NCI-H2196 (cell line): ENCODE measurements around the gene TCP1.
"Not testable (repeated sequence)": the region's sequence is repeated elsewhere in the genome, so short reads cannot be mapped to it uniquely, and the experiment has no call there.

Experiments
- DNase-seq: peaks from one replicate; lab custom pipeline; 2025; ENCODE audit not compliant: unreplicated experiment; lab: John Stamatoyannopoulos, UW

TCP1 gene

GRCh38 chr6:159778131-159778530, 11.3 kb downstream of the TCP1 start:
- DNase-seq, result no peak

- no peak for DNase-seq
These were observed 12.0 kb downstream of the TCP1 start for GRCh38 chr6:159777240-159777904.

- no peak for DNase-seq
These were observed 17.2 kb downstream of the TCP1 start for GRCh38 chr6:159772196-159772595.

GRCh38 chr6:159769470-159769869, 19.9 kb downstream of the TCP1 start:
- no peak for DNase-seq

- no peak for DNase-seq
These were observed 22.5 kb downstream of the TCP1 start for GRCh38 chr6:159766906-159767305.

- no peak for DNase-seq
These were observed 26.6 kb downstream of the TCP1 start for GRCh38 chr6:159762681-159763293.

GRCh38 chr6:159761873-159762680, 27.3 kb downstream of the TCP1 start, which contains the start of gene ACAT2:
Gene ACAT2, plus strand, starts transcription at chr6:159762045. Its CDS starts 43 bp downstream, at chr6:159762088.
- DNase-seq, result peak; percentile 85

- DNase-seq, result no peak
These were observed 28.1 kb downstream of the TCP1 start for GRCh38 chr6:159761129-159761872.

- DNase-seq, result no peak
These were observed 28.8 kb downstream of the TCP1 start for GRCh38 chr6:159760602-159761057.

- DNase-seq, result no peak
These were observed 29.8 kb downstream of the TCP1 start for GRCh38 chr6:159759645-159760044.

GRCh38 chr6:159758031-159759001, 31.1 kb downstream of the TCP1 start:
- DNase-seq, result no peak

GRCh38 chr6:159756508-159756907, 32.9 kb downstream of the TCP1 start:
- DNase-seq, result no peak

GRCh38 chr6:159754959-159755914, 34.2 kb downstream of the TCP1 start:
- DNase-seq, result no peak

- no peak for DNase-seq
These were observed 35.0 kb downstream of the TCP1 start for GRCh38 chr6:159754401-159754800.

- no peak for DNase-seq
These were observed 36.1 kb downstream of the TCP1 start for GRCh38 chr6:159753081-159753872.

- no peak for DNase-seq
These were observed 38.0 kb downstream of the TCP1 start for GRCh38 chr6:159751448-159751847.

- DNase-seq, result not testable (repeated sequence)
These were observed 41.3 kb downstream of the TCP1 start for GRCh38 chr6:159748127-159748526.

GRCh38 chr6:159746759-159747158, 42.6 kb downstream of the TCP1 start:
- no peak for DNase-seq
